ENCODE data around the gene PARVB. TPM values are rescaled to one million over a fixed set of nuclear protein-coding genes. Genes with fewer than 3 reads are reported as not detected.

Gene PARVB
- total and polyA plus RNA-seq, 5 donors, result 44.0 to 124 (median 88.6) TPM

DNA sequence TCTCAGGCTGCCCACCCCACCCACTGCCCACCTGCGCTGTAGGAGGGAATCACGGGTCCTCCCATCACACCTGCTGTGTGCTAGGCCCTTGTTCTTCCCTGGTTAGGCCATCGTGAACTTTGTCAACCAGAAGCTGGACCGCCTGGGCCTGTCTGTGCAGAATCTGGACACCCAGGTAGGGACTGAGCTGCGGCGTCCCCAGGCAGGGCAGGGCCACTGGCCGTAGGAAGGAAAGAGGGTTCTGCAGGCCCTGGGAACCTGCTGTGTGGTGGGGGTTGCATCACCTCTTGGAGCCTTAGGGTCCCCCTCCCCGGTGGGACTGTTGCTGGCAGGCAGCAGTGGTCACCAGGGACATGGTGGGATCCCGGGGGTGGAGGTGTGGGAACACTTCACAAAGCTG, 172.1 kb downstream of the PARVB start:
- Histone ChIP-seq H3K4me3 (ENCODE audit: low read length) (no peak overlapping the region), H3K4me1 (ENCODE audit: control insufficient read depth, insufficient read depth, low read length) (no peaks in the 10 kb centered on the region), H3K27ac (ENCODE audit: low read length) (no peak overlapping the region), H3K27me3 (ENCODE audit: control insufficient read depth, insufficient read depth) (no peaks in the 10 kb centered on the region), H3K9me3 (ENCODE audit: control insufficient read depth, low read length) (no peaks in the 10 kb centered on the region)
- WGBS, result 67% methylated on average over 9 of the region's 9 CpGs
- intact Hi-C loops (cut with DNase I), result no loop called here
- ATAC-seq, result no peak
- DNase-seq, result no peak

DNA sequence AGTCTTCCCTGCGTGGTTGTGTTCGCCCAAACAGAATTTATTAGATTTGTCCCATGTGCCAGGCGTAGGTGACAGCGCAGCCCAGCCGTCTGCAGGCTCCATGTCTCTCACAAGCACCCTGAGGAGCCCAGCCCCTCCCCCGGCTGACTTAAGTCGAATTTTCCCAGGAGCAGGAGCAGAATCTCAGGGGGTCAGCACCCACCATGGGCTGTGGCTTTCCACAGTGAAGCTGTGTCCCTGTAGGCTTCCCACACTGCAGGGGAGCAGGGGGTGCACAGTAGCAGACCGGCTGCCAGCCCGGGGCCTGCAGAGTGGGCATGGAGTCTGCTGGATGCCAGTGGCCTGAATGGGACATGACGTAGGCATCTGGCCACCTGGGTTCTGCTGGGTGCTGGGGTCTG, 172.6 kb downstream of the PARVB start:
- no peak overlapping the region for H3K27ac ChIP-seq (ENCODE audit: low read length)
- H3K9me3 ChIP-seq (ENCODE audit: control insufficient read depth, low read length), result no peaks in the 10 kb centered on the region
- DNase-seq, result no peak
- H3K4me3 ChIP-seq (ENCODE audit: low read length), result no peak overlapping the region
- no peaks in the 10 kb centered on the region for H3K27me3 ChIP-seq (ENCODE audit: control insufficient read depth, insufficient read depth)
- intact Hi-C loops (cut with DNase I), result no loop called here
- ATAC-seq, result no peak
- 78% methylated on average over 10 of the region's 10 CpGs for WGBS
- no peaks in the 10 kb centered on the region for H3K4me1 ChIP-seq (ENCODE audit: control insufficient read depth, insufficient read depth, low read length)

- Histone ChIP-seq H3K9me3 (ENCODE audit: control insufficient read depth, low read length) (no peaks in the 10 kb centered on the region), H3K4me1 (ENCODE audit: control insufficient read depth, insufficient read depth, low read length) (no peaks in the 10 kb centered on the region), H3K27me3 (ENCODE audit: control insufficient read depth, insufficient read depth) (no peaks in the 10 kb centered on the region), H3K4me3 (ENCODE audit: low read length) (no peak overlapping the region), H3K27ac (ENCODE audit: low read length) (no peak overlapping the region)
- intact Hi-C loops (cut with DNase I), result no loop called here
- ATAC-seq, result no peak
- DNase-seq, result no peak
- WGBS, result 92% methylated on average over 2 of the region's 2 CpGs
These were observed 173.2 kb downstream of the PARVB start for GRCh38 chr22:44197271-44197670.

DNA sequence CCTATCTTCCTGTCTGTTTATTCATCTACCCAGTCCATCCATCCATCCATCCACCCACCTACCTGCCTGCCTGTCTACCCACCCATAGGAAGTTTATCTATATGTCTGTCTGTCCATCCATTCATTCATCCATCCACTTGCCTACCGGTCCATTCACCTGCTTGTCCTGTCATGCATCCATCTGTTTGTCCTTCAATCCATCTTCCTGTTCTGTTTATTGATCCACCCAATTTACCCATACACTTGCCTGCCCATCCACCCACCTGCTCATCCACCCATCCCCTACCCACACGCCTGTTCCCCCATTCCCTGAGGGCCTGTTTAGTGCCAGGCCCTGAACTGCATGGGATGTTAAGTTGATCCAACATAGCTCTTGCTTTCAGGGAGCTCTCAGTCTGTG, 175.1 kb downstream of the PARVB start:
- Histone ChIP-seq H3K4me3 (ENCODE audit: low read length) (no peak overlapping the region), H3K27me3 (ENCODE audit: control insufficient read depth, insufficient read depth) (no peaks in the 10 kb centered on the region), H3K27ac (ENCODE audit: low read length) (no peak overlapping the region), H3K4me1 (ENCODE audit: control insufficient read depth, insufficient read depth, low read length) (no peaks in the 10 kb centered on the region), H3K9me3 (ENCODE audit: control insufficient read depth, low read length) (no peaks in the 10 kb centered on the region)
- ATAC-seq (no peak), DNase-seq (no peak)
- intact Hi-C loops (cut with DNase I), result no loop called here
- WGBS, result 91% methylated on average over 2 of the region's 2 CpGs

DNA sequence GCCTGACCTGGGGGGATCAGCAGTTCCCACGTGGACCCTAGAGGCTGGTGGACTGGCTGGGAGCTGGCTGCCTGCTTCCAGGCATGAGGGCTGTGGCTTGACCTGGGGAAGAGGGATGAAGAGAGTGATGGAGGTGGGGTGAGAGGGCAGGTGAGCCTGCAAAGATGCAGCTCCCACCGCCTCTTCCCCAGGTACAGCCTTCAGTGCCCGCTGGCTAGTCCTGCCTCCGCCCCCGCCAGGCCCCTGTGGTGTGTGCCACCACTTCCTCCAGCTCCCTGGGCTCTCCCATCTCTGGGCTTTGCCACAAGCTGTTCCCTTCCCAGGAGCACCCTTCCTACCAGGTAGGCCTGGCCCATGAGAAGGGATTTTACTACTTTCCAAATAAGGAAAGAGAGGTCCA, 175.8 kb downstream of the PARVB start:
- no peak overlapping the region for H3K4me3 ChIP-seq (ENCODE audit: low read length)
- ATAC-seq (no peak), DNase-seq (no peak)
- H3K27ac ChIP-seq (ENCODE audit: low read length), result no peak overlapping the region
- H3K27me3 ChIP-seq (ENCODE audit: control insufficient read depth, insufficient read depth), result no peaks in the 10 kb centered on the region
- H3K9me3 ChIP-seq (ENCODE audit: control insufficient read depth, low read length), result no peaks in the 10 kb centered on the region
- H3K4me1 ChIP-seq (ENCODE audit: control insufficient read depth, insufficient read depth, low read length), result no peaks in the 10 kb centered on the region
- intact Hi-C loops (cut with DNase I), result no loop called here
- WGBS, result 88% methylated on average over 5 of the region's 5 CpGs

GRCh38 chr22:44200451-44200850, 176.3 kb downstream of the PARVB start:
- Histone ChIP-seq H3K4me3 (ENCODE audit: low read length) (no peak overlapping the region), H3K4me1 (ENCODE audit: control insufficient read depth, insufficient read depth, low read length) (no peaks in the 10 kb centered on the region), H3K27ac (ENCODE audit: low read length) (no peak overlapping the region), H3K9me3 (ENCODE audit: control insufficient read depth, low read length) (no peaks in the 10 kb centered on the region), H3K27me3 (ENCODE audit: control insufficient read depth, insufficient read depth) (no peaks in the 10 kb centered on the region)
- no peak for DNase-seq
- intact Hi-C loops (cut with DNase I), result no loop called here
- WGBS, result 78% methylated on average over 6 of the region's 6 CpGs
- no peak for ATAC-seq

DNA sequence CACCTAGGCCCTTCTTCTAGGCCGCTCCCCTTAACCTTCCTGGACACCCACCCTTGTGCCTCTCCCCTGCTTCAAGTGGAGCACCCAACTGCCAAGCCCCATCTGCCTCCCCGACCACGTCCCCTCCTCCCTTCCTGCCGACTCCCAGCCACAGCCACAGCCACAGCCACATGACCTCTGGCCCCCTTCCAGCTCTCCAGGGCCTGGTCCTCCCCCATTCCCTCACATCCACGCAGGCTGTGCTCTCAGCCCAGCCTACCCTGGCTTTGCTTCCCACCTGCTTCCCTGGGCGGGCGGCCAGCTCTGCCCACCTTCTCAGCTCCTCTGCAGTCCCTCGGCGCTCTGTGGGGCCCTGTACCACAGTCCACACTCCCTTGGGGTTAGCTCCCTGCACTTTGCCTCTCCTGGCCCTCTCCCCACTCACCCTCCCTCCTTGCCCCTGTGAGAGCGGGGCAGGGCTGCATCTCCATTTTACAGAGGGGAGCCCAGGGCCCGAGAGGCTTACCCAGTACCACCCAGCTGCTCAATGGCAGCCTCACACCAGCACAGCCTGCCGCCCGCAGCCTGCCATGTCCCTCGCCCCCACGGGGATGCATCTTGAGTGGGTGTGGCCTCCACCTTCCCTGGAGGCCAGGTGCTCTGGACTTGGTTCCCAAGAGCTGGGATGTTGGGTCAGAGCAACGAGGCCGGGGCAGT, 176.9 kb downstream of the PARVB start:
- intact Hi-C loops (cut with DNase I), result no loop called here
- Histone ChIP-seq H3K4me3 (ENCODE audit: low read length) (no peak overlapping the region), H3K9me3 (ENCODE audit: control insufficient read depth, low read length) (no peaks in the 10 kb centered on the region), H3K27ac (ENCODE audit: low read length) (no peak overlapping the region), H3K27me3 (ENCODE audit: control insufficient read depth, insufficient read depth) (no peaks in the 10 kb centered on the region), H3K4me1 (ENCODE audit: control insufficient read depth, insufficient read depth, low read length) (no peaks in the 10 kb centered on the region)
- WGBS, result 75% methylated on average over 17 of the region's 17 CpGs
- ATAC-seq (no peak), DNase-seq (no peak)

GRCh38 chr22:44201665-44202064, 177.6 kb downstream of the PARVB start:
- Histone ChIP-seq H3K27me3 (ENCODE audit: control insufficient read depth, insufficient read depth) (no peaks in the 10 kb centered on the region), H3K4me3 (ENCODE audit: low read length) (no peak overlapping the region), H3K27ac (ENCODE audit: low read length) (no peak overlapping the region), H3K4me1 (ENCODE audit: control insufficient read depth, insufficient read depth, low read length) (no peaks in the 10 kb centered on the region), H3K9me3 (ENCODE audit: control insufficient read depth, low read length) (no peaks in the 10 kb centered on the region)
- ATAC-seq (no peak), DNase-seq (no peak)
- 62% methylated on average over 12 of the region's 12 CpGs for WGBS
- intact Hi-C loops (cut with DNase I), result no loop called here

GRCh38 chr22:44202261-44202789, 178.2 kb downstream of the PARVB start:
- no peak overlapping the region for H3K4me3 ChIP-seq (ENCODE audit: low read length)
- H3K27me3 ChIP-seq (ENCODE audit: control insufficient read depth, insufficient read depth), result no peaks in the 10 kb centered on the region
- no peaks in the 10 kb centered on the region for H3K4me1 ChIP-seq (ENCODE audit: control insufficient read depth, insufficient read depth, low read length)
- ATAC-seq (no peak), DNase-seq (no peak)
- no peaks in the 10 kb centered on the region for H3K9me3 ChIP-seq (ENCODE audit: control insufficient read depth, low read length)
- H3K27ac ChIP-seq (ENCODE audit: low read length), result no peak overlapping the region
- WGBS, result 59% methylated on average over 11 of the region's 11 CpGs
- intact Hi-C loops (cut with DNase I), result no loop called here

DNA sequence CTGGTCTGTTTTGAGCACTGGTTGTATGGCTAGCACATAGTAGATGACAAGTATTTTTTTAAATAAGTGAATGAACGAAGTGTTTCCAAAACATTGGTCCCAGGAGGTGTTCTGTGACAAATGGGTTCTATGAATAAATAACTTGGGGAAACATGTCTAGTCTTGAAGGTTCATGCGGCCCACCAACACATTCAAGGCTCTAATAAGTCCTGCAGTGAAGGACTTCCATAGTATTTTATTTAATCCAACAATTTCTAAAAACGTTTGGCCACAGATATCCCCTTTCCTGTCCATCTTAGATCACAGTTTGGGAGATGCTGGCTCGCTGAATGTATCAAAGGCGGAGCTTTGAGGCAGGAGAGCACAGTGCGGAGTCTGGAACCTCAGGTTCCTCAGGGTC, 179.1 kb downstream of the PARVB start:
- Histone ChIP-seq H3K4me3 (ENCODE audit: low read length) (no peak overlapping the region), H3K4me1 (ENCODE audit: control insufficient read depth, insufficient read depth, low read length) (no peaks in the 10 kb centered on the region), H3K27ac (ENCODE audit: low read length) (no peak overlapping the region), H3K9me3 (ENCODE audit: control insufficient read depth, low read length) (no peaks in the 10 kb centered on the region), H3K27me3 (ENCODE audit: control insufficient read depth, insufficient read depth) (no peaks in the 10 kb centered on the region)
- no peak for DNase-seq
- intact Hi-C loops (cut with DNase I), result no loop called here
- no peak for ATAC-seq
- 50% methylated on average over 6 of the region's 6 CpGs for WGBS

- H3K4me1 ChIP-seq (ENCODE audit: control insufficient read depth, insufficient read depth, low read length), result no peaks in the 10 kb centered on the region
- intact Hi-C loops (cut with DNase I), result no loop called here
- no peak for ATAC-seq
- H3K9me3 ChIP-seq (ENCODE audit: control insufficient read depth, low read length), result no peaks in the 10 kb centered on the region
- WGBS, result 87% methylated on average over 16 of the region's 16 CpGs
- H3K27ac ChIP-seq (ENCODE audit: low read length), result no peak overlapping the region
- H3K27me3 ChIP-seq (ENCODE audit: control insufficient read depth, insufficient read depth), result no peaks in the 10 kb centered on the region
- DNase-seq, result no peak
- H3K4me3 ChIP-seq (ENCODE audit: low read length), result no peak overlapping the region
These were observed 180.8 kb downstream of the PARVB start for GRCh38 chr22:44204739-44205515.
